PC-3 (cell line): ENCODE results near the gene CASQ2. TPM values are rescaled to one million over a fixed set of nuclear protein-coding genes. Genes with fewer than 3 reads are reported as not detected.

ENCODE experiments used
- ATAC-seq: fragments of 200-7000 bp; cut with Tn5 transposase; 2 replicates; pipeline ENCODE4 v1.9.1; 2020; ENCODE audit warnings: mild to moderate bottlenecking, moderate library complexity
- BruUV-seq: library from RNA; stranded (reverse); fragments of 400-500 nt; replicated peaks from 2 replicates; lab custom pipeline; 2021; lab: Mats Ljungman, UMichigan
- CTCF ChIA-PET: fragments of 300-600 bp; sonication (Branson Sonifier 250); formaldehyde crosslinking; loops from one replicate; lab custom pipeline; 2022; ENCODE audit warnings: antibody characterized with exemption; lab: Charles Lee
- POLR2A ChIA-PET: fragments of 300-600 bp; sonication (Branson Sonifier 250); formaldehyde crosslinking; loops from one replicate; lab custom pipeline; 2022; ENCODE audit warnings: antibody characterized with exemption; ENCODE audit not compliant: unreplicated experiment; lab: Charles Lee
- DNase-seq: peaks from one replicate; pipeline ENCODE4 v3.0.0-alpha.2; 2015
- H2AFZ ChIP-seq: fragments of 300-600 bp; sonication (generic); 2 replicates; pipeline ENCODE4 v1.6.0; 2016; ENCODE audit warnings: antibody characterized with exemption, low read length
- H3F3A ChIP-seq: fragments of 300-600 bp; sonication (generic); one replicate; pipeline ENCODE4 v1.6.0; 2017; ENCODE audit warnings: antibody characterized with exemption, low read length, control low read depth, mild to moderate bottlenecking; ENCODE audit not compliant: unreplicated experiment
- H3K27ac ChIP-seq: fragments of 300-600 bp; sonication (generic); 2 replicates; pipeline ENCODE4 v1.5.1; 2016; ENCODE audit warnings: mild to moderate bottlenecking, low read length
- H3K27me3 ChIP-seq: fragments of 300-600 bp; sonication (generic); 2 replicates; pipeline ENCODE4 v1.6.1; 2016; ENCODE audit warnings: low read length, mixed read lengths
- H3K36me3 ChIP-seq: fragments of 300-600 bp; sonication (generic); 2 replicates; pipeline ENCODE4 v1.6.1; 2016; ENCODE audit warnings: low read depth, mixed run types, low read length, mixed read lengths
- H3K4me1 ChIP-seq: fragments of 300-600 bp; sonication (generic); 2 replicates; pipeline ENCODE4 v1.5.1; 2016; ENCODE audit warnings: low read length; ENCODE audit not compliant: insufficient read depth
- H3K4me2 ChIP-seq: fragments of 300-600 bp; sonication (generic); 2 replicates; pipeline ENCODE4 v1.6.0; 2016; ENCODE audit warnings: low read length
- H3K4me3 ChIP-seq: fragments of 300-600 bp; sonication (generic); 2 replicates; pipeline ENCODE4 v1.5.1; 2016; ENCODE audit warnings: mild to moderate bottlenecking, low read length, mixed read lengths
- H3K79me2 ChIP-seq: fragments of 300-600 bp; sonication (generic); 2 replicates; pipeline ENCODE4 v1.6.1; 2017; ENCODE audit warnings: low read length, mixed read lengths
- H3K9ac ChIP-seq: fragments of 300-600 bp; sonication (generic); 2 replicates; pipeline ENCODE4 v1.6.0; 2016; ENCODE audit warnings: mild to moderate bottlenecking, low read length
- H3K9me2 ChIP-seq: fragments of 300-600 bp; sonication (generic); replicated peaks from 2 replicates; pipeline ENCODE4 v1.6.1; 2016; ENCODE audit warnings: mixed run types, low read length, mixed read lengths
- H3K9me3 ChIP-seq: fragments of 300-600 bp; sonication (generic); 2 replicates; pipeline ENCODE4 v1.6.1; 2016; ENCODE audit warnings: low read length, mixed read lengths
- H4K20me1 ChIP-seq: fragments of 300-600 bp; sonication (generic); 2 replicates; pipeline ENCODE4 v1.6.1; 2016; ENCODE audit warnings: low read length, mixed read lengths
- EZH2 ChIP-seq: fragments of 300-600 bp; sonication (generic); IDR thresholded peaks from one replicate; pipeline ENCODE4 v1.6.1; 2017; ENCODE audit warnings: antibody characterized with exemption, mild to moderate bottlenecking, low read length; ENCODE audit not compliant: unreplicated experiment
- EZH2phosphoT487 ChIP-seq: fragments of 300-600 bp; sonication (generic); IDR thresholded peaks from 2 replicates; pipeline ENCODE4 v1.6.1; 2018; ENCODE audit warnings: mild to moderate bottlenecking, antibody characterized with exemption, low read length, borderline replicate concordance
- intact Hi-C: fragments of 100-400 bp; cut with micrococcal nuclease; formaldehyde crosslinking; loops from 2 replicates; pipeline ENCODE4 v1.9.0; 2023
- total RNA-seq: library from RNA; depleted of rRNA; stranded (reverse); fragments of >200 nt; gene quantifications from 2 replicates; pipeline ENCODE4 v1.2.3, GENCODE V29; 2014
- TF ChIP-seq, protein P1 (sequence below): fragments of 300-600 bp; sonication (generic); conservative IDR thresholded peaks from 2 replicates; pipeline ENCODE4 v1.5.1; 2017; ENCODE audit warnings: antibody characterized with exemption, low read depth, mild to moderate bottlenecking, low read length

CASQ2 gene
- total RNA-seq, 1 experiment from 2014 or later, result not detected

- Histone ChIP-seq H3F3A (no peaks in the 10 kb centered on the region), H3K27me3 (no peaks in the 10 kb centered on the region), H3K4me3 (no peak overlapping the region), H2AFZ (no peak overlapping the region), H3K27ac (no peak overlapping the region), H3K9me2 (no peaks in the 10 kb centered on the region), H3K4me2 (no peak overlapping the region), H3K79me2 (no peaks in the 10 kb centered on the region), H3K36me3 (no peaks in the 10 kb centered on the region), H4K20me1 (no peaks in the 10 kb centered on the region), H3K9me3 (no peaks in the 10 kb centered on the region), H3K4me1 (no peaks in the 10 kb centered on the region), H3K9ac (no peak overlapping the region)
- POLR2A ChIA-PET, result no interaction called here
- TF ChIP-seq, protein P1, sequence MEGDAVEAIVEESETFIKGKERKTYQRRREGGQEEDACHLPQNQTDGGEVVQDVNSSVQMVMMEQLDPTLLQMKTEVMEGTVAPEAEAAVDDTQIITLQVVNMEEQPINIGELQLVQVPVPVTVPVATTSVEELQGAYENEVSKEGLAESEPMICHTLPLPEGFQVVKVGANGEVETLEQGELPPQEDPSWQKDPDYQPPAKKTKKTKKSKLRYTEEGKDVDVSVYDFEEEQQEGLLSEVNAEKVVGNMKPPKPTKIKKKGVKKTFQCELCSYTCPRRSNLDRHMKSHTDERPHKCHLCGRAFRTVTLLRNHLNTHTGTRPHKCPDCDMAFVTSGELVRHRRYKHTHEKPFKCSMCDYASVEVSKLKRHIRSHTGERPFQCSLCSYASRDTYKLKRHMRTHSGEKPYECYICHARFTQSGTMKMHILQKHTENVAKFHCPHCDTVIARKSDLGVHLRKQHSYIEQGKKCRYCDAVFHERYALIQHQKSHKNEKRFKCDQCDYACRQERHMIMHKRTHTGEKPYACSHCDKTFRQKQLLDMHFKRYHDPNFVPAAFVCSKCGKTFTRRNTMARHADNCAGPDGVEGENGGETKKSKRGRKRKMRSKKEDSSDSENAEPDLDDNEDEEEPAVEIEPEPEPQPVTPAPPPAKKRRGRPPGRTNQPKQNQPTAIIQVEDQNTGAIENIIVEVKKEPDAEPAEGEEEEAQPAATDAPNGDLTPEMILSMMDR, result no peak
- TF ChIP-seq EZH2phosphoT487 (no peak), EZH2 (no peak)
- BruUV-seq, result no TSS peak
- CTCF ChIA-PET, result no interaction called here
- DNase-seq, result no peak
- intact Hi-C loops, result no loop called here
- ATAC-seq, result no peak
Observed at GRCh38 chr1:115726570-115726969, 41.9 kb downstream of the CASQ2 start.

DNA sequence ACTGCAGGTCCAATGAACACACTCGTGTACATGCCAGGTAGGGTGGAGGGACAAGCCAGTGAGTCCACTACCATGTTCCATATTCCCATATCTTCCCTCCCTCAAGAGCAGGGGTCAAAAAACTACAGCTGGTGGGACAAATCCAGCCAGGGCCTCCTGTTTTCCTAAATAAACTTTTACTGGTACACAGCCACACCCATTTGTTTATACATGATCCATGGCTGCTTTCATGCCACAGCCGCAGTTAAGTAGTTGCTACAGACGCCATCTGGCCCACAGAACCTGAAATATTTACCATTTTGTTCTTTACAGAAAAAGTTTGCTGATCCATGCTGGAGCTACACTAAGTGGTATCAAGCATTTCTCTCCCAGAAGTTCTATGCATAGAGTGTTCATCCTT is 42.4 kb downstream of the CASQ2 start:
- H2AFZ ChIP-seq, result no peak overlapping the region
- no peaks in the 10 kb centered on the region for H3F3A ChIP-seq
- ATAC-seq (no peak), DNase-seq (no peak)
- no peaks in the 10 kb centered on the region for H3K36me3 ChIP-seq
- TF ChIP-seq EZH2, result no peak
- intact Hi-C loops, result no loop called here
- H3K79me2 ChIP-seq, result no peaks in the 10 kb centered on the region
- no peak overlapping the region for H3K27ac ChIP-seq
- no peaks in the 10 kb centered on the region for H3K9me2 ChIP-seq
- BruUV-seq, result no TSS peak
- no peaks in the 10 kb centered on the region for H3K4me1 ChIP-seq
- no peak overlapping the region for H3K4me2 ChIP-seq
- H3K27me3 ChIP-seq, result no peaks in the 10 kb centered on the region
- H4K20me1 ChIP-seq, result no peaks in the 10 kb centered on the region
- H3K9me3 ChIP-seq, result no peaks in the 10 kb centered on the region
- no peak overlapping the region for H3K4me3 ChIP-seq
- H3K9ac ChIP-seq, result no peak overlapping the region
- POLR2A ChIA-PET, result no interaction called here
- CTCF ChIA-PET, result no interaction called here

- intact Hi-C loops, result no loop called here
- H3K27ac ChIP-seq, result no peak overlapping the region
- H3K4me3 ChIP-seq, result no peak overlapping the region
- H3K27me3 ChIP-seq, result no peaks in the 10 kb centered on the region
- H2AFZ ChIP-seq, result no peak overlapping the region
- H3F3A ChIP-seq, result no peaks in the 10 kb centered on the region
- DNase-seq (no peak), ATAC-seq (no peak)
- TF ChIP-seq EZH2phosphoT487, result no peak
- no peak overlapping the region for H3K9ac ChIP-seq
- H3K9me3 ChIP-seq, result no peaks in the 10 kb centered on the region
- H3K79me2 ChIP-seq, result no peaks in the 10 kb centered on the region
- H3K4me1 ChIP-seq, result no peaks in the 10 kb centered on the region
- no peaks in the 10 kb centered on the region for H3K9me2 ChIP-seq
- BruUV-seq, result no TSS peak
- POLR2A ChIA-PET, result no interaction called here
- H3K36me3 ChIP-seq, result no peaks in the 10 kb centered on the region
- H3K4me2 ChIP-seq, result no peak overlapping the region
- H4K20me1 ChIP-seq, result no peaks in the 10 kb centered on the region
- CTCF ChIA-PET, result no interaction called here
Observed at GRCh38 chr1:115725600-115725999, 42.9 kb downstream of the CASQ2 start.

- CTCF ChIA-PET, result no interaction called here
- no peaks in the 10 kb centered on the region for H4K20me1 ChIP-seq
- no peak overlapping the region for H3K27ac ChIP-seq
- H3K4me3 ChIP-seq, result no peak overlapping the region
- H3K36me3 ChIP-seq, result no peaks in the 10 kb centered on the region
- POLR2A ChIA-PET, result no interaction called here
- H3K4me2 ChIP-seq, result no peak overlapping the region
- TF ChIP-seq EZH2phosphoT487, result no peak
- no peak for TF ChIP-seq EZH2
- TF ChIP-seq, protein P1, result no peak
- no TSS peak for BruUV-seq
- H3F3A ChIP-seq, result no peaks in the 10 kb centered on the region
- DNase-seq (no peak), ATAC-seq (no peak)
- H3K4me1 ChIP-seq, result no peaks in the 10 kb centered on the region
- intact Hi-C loops, result no loop called here
- H3K9ac ChIP-seq, result no peak overlapping the region
- no peak overlapping the region for H2AFZ ChIP-seq
- H3K9me3 ChIP-seq, result no peaks in the 10 kb centered on the region
- no peaks in the 10 kb centered on the region for H3K79me2 ChIP-seq
- no peaks in the 10 kb centered on the region for H3K27me3 ChIP-seq
- no peaks in the 10 kb centered on the region for H3K9me2 ChIP-seq
Observed at GRCh38 chr1:115723756-115724155, 44.8 kb downstream of the CASQ2 start.
